ENCODE measurements around the gene FAM156A.
"Not testable (repeated sequence)": the region's sequence is repeated elsewhere in the genome, so short reads cannot be mapped to it uniquely, and the experiment has no call there.

FAM156A gene

DNA sequence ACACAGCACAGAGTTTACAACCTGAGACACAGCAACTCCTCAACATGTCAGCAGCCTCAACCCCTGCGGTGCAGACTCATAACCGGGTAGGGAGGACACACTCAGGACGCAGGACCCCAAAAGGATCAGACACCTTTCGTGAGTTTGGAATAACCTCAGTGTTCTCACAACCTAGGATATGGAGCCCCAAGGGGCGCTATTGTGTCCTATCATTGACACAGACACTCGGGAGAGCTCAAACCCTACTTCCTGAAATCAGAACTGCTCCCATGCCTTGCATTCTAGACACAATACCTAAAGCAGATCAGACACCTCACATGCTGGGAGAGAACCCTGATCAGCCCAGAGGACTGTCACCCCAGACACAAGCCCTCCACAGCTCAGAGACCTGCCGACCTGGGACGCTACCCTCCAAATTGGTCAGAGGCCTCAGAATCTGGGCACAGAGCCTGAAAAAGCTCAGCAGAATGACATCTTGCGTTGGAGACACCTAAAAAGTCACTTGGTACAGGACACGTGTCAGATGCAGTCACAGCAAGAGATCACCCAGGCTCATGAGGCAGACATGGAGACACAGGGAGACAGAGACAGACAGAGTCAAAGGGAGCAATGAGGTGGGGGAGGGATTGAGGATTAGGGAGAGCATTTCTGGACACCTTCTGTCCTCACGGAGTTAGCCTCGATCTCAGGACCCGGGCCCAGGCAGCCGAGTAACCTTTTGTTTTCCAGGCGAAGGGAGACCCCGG lies 8.8 kb upstream of the FAM156A start:
- not testable (repeated sequence) for DNase-seq

DNA sequence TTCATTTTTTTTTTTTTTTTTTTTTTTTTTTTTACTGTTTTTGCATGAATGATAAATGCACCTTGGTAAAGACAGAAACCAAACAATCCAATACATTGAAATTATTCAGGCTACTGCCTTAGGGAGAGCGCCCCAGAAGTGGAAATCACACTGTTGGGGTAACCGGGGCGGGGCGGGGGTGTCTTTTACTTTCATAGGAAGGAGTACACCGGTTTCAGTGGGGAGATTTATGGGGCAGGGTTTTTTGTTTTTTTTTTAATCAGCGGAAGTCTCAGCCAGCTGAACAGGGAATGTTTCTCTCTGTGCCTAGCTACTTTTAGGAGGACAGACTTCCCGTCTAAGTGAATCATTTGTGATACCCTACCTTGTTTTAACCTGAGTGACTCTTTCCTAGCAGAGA lies 643 bp upstream of the FAM156A start:
- DNase-seq = not testable (repeated sequence)

GRCh38 chrX:52949884-52950283 lies 8.4 kb downstream of the FAM156A start:
- not testable (repeated sequence) for DNase-seq

DNA sequence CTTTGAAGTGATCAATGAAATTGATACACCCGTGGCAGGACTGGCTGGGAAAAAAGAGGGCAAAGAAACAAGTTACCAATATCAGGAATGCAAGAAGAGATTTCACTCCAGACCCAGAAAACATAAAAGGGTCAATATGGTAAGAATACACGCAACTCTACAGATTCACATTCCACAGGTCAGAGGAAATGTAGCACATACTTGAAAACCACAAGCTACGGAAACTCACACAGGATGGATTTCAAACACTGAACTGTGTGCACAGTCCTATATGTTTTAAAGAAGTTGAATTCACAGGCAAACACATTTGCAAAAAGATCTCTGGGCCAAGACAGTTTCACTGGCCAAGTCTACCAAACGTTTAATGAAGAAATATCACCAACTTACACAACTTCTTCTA lies 9.0 kb downstream of the FAM156A start:
- DNase-seq = not testable (repeated sequence)

DNA sequence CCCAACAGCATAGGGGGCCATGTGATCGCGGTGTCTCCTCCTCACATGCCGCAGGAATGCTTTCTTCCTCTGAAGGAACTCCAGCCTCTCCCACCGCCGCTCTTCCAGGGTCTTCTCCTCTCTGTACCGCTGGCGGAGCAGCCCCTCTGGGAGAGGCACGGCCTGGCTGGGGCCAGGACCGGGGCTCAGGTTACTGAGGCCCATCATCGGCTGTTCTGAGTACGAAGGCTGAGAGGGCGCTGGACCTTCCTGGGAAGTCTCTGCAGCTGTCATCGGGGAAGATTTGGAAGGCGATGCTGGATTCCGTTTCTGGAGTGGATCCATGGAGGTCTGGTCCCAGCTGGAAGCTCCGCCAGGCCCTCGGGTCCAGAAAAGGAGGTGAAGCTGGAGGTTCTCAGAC lies 10.1 kb downstream of the FAM156A start:
- DNase-seq = not testable (repeated sequence)

DNA sequence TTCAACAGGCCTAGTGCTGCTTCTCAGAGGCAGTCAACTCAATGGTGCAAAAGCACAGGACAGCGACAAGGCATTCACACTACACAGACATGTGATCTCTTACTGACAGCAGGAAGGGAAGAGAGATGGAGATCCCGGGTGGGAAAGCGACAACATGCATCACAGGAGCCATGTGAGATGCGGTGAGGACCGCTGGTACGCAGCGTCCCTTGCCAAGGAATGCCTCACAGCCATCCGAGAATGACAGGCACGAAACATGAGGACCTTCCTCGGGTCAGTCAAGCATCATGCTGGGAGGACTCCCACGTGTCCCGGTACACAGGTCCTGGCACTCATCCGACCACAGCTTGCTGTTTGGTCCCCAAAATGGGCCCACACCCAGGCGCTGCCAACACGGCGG lies 10.8 kb downstream of the FAM156A start:
- DNase-seq = not testable (repeated sequence)

DNA sequence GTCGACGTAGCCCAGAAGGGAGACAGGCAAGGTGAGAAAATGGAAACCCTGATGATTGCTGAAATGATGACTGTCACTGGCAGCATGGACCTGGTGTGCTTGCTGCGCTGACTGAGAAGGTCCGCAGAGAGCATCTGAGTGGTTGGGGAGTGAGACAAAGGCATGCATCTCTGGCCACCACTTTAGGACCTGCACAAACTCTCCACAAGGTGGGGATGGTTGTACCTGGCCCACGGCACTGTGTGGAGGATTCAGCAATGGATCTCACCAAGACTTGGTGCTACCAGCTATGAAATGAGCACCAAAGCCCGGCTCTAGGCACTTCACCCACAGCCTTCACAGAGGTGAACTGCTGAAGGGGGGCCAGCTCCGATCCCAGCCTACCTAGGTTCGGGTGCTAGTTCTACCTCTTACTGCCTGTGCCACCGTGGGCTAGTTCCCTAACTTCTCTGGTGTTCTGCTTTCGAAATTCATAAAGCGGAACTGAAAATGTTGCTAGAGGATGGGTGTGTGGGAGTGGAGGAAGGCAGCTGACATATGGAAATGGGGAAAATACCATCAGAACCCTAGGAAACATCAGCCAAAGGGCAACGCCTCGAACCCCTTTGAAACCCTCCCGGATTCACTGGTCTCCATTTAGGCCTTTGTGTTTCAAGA lies 12.4 kb downstream of the FAM156A start:
- not testable (repeated sequence) for DNase-seq

DNA sequence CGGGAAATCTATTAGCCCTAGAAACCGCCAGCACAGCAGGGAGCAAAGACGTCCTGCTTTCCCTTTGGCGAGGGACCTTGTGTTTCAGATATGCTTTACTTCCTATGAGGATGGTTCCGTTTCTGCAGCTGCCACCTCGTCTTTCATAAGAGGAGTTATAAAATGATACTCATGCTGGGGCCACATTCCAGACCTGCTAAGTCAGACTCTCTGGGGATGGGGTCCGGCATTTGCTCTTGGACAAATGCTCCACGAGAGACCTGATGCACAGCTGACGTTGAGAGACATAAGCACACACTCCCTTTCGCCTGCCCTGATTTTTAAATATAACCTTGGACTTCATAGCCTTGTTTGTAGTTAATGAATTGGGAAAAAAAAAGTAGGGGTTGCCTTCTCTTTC lies 16.6 kb downstream of the FAM156A start:
- not testable (repeated sequence) for DNase-seq

DNA sequence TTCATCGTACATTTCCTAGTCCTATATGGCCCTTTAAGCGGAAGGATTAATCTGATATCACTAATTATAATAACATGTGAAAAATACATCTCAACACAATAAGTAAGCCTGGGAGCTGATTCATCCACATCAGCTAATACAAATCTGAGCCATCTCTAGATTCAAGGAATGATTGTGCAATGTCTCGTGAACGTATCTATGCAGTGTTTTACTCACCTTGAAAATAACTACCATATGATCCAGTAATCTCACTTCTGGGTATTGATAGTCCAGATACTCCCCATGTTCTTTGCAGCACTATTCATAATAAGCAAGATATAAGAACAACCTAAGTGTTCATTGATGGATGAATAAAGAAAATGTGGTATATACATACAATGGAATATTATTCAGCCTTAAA lies 17.6 kb downstream of the FAM156A start:
- not testable (repeated sequence) for DNase-seq

- DNase-seq = not testable (repeated sequence)
Observed at GRCh38 chrX:52935470-52935784, 22.9 kb downstream of the FAM156A start.

- peak; percentile 95 for DNase-seq
Observed at GRCh38 chrX:52934704-52935469, 23.4 kb downstream of the FAM156A start.

DNA sequence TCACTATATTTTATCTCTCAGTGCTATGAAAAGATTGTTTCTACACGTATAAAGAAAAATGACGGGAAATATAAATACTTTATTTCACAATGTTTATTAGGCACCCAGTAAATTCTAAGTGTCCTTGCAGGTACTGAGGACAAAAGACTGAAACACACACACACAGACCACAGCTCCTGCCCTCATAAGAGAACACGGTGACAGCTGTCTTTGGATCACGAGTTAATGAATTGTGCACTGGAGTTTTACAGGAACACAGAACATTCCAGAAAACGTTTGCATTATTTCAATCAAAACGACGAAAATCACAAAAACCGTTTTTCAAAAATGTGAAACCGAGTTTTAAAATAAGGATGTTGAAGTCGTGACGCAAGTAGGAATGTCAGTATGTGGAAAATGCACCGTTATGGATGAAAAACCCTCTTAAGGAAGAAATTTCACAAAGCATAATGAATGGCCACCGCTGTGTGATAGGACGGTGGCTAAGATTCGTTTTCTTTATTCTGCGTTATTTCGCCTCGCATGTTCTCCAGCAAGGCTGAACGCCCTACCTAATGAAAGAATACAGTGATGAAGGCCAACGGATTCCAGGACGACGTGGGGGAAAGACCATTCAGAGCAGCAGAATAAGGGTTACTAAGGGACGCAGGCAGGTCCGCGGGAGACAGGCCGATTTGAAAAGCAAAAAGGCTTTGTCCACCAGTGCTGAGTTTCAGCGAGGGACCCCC lies 24.2 kb downstream of the FAM156A start:
- DNase-seq = no peak

DNA sequence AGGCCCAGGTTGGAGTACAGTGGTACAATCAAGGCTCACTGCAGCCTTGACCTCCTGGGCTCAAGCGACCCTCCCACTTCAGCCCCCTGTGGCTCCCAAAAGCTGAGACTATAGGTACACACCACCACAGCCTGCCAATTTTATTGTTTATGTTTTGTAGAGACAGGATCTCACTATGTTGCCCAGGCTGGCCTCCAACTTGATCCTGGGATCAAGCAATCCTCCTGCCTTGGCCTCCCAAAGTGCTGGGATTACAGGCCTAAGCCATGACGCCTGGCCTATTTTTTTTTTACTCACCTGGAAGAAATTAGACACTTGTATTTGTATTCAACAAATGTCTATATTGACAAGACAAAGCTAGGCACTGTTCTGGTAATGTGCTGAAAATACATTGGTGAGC lies 25.1 kb downstream of the FAM156A start:
- DNase-seq = no peak

- not testable (repeated sequence) for DNase-seq
Observed at GRCh38 chrX:52930214-52930613, 28.1 kb downstream of the FAM156A start.

DNA sequence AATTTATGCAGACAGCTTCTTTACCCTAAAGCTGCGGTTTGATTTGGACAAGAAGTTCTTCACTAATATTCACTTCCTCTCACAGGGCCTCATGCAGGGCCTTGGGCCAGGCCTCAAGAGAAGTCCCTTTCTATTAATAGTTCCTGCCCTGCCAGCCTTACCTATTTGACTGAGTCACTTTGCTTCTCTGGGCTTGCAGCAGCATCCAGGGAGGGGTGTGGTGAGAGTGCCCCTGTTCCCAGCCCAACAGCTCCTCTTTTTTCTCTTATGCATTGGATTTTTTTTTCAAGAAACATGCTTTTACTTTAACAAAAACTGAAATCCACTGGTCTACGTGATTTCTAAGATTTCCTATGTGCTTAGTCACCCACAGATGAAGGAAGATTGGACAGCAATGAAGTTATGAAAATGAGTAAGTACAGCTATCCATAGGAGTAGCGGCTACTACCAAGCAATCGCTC lies 34.5 kb downstream of the FAM156A start:
- DNase-seq = peak; percentile 62

DNA sequence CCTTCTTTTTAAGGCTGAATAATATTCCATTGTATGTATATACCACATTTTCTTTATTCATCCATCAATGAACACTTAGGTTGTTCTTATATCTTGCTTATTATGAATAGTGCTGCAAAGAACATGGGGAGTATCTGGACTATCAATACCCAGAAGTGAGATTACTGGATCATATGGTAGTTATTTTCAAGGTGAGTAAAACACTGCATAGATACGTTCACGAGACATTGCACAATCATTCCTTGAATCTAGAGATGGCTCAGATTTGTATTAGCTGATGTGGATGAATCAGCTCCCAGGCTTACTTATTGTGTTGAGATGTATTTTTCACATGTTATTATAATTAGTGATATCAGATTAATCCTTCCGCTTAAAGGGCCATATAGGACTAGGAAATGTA lies 43.6 kb downstream of the FAM156A start:
- not testable (repeated sequence) for DNase-seq

DNA sequence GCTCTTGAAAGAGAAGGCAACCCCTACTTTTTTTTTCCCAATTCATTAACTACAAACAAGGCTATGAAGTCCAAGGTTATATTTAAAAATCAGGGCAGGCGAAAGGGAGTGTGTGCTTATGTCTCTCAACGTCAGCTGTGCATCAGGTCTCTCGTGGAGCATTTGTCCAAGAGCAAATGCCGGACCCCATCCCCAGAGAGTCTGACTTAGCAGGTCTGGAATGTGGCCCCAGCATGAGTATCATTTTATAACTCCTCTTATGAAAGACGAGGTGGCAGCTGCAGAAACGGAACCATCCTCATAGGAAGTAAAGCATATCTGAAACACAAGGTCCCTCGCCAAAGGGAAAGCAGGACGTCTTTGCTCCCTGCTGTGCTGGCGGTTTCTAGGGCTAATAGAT lies 44.6 kb downstream of the FAM156A start:
- DNase-seq = not testable (repeated sequence)

- not testable (repeated sequence) for DNase-seq
Observed at GRCh38 chrX:52909313-52909969, 48.9 kb downstream of the FAM156A start.

DNA sequence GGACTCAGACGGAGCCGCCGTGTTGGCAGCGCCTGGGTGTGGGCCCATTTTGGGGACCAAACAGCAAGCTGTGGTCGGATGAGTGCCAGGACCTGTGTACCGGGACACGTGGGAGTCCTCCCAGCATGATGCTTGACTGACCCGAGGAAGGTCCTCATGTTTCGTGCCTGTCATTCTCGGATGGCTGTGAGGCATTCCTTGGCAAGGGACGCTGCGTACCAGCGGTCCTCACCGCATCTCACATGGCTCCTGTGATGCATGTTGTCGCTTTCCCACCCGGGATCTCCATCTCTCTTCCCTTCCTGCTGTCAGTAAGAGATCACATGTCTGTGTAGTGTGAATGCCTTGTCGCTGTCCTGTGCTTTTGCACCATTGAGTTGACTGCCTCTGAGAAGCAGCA lies 50.4 kb downstream of the FAM156A start:
- not testable (repeated sequence) for DNase-seq

- not testable (repeated sequence) for DNase-seq
Observed at GRCh38 chrX:52907137-52907536, 51.2 kb downstream of the FAM156A start.

- not testable (repeated sequence) for DNase-seq
Observed at GRCh38 chrX:52906072-52906471, 52.2 kb downstream of the FAM156A start.

- DNase-seq = not testable (repeated sequence)
Observed at GRCh38 chrX:52905531-52905930, 52.8 kb downstream of the FAM156A start.

Measured in fibroblast of upper back skin (primary cell).